Measurements from ENCODE around the gene PIK3R1. TPM values are rescaled to one million over a fixed set of nuclear protein-coding genes. Genes with fewer than 3 reads are reported as not detected.

Gene PIK3R1
- total RNA-seq (10 to 100 TPM; 48.1 to 63.7 TPM), polyA plus RNA-seq (ENCODE audit: insufficient read depth, low read depth, low replicate concordance) (16.9 TPM)
- long read RNA-seq, donor 1, full-length matches to known transcripts, result 12 of 33 reads
- long read RNA-seq, donor 1, partial matches to known transcripts, result 21 of 33 reads
- long read RNA-seq, donor 1, other reads (novel, unspliced or antisense), result 0 of 33 reads
- long read RNA-seq, donor 2, full-length matches to known transcripts, result 4 of 4 reads
- long read RNA-seq, donor 2, partial matches to known transcripts, result 0 of 4 reads
- long read RNA-seq, donor 2, other reads (novel, unspliced or antisense), result 0 of 4 reads

- no peaks in the 10 kb centered on the region for H3K36me3 ChIP-seq (ENCODE audit: low read depth, missing control alignments)
- peak within 1 kb of the TSS; percentile 96 to 97 for H3K27ac ChIP-seq
- intact Hi-C loops (cut with DNase I; ENCODE audit: low total_unique reads), result no loop called here
- H3K27me3 ChIP-seq, result no peaks in the 10 kb centered on the region
- no peaks in the 10 kb centered on the region for H3K9me3 ChIP-seq
- DNase-seq, result peak; percentile 96
- H3K4me1 ChIP-seq, result peaks cover 20% of the 10 kb centered on the region
- WGBS, 2 donors, result 1 to 4% methylated on average over 8 to 52 of the region's 78 CpGs
- peak within 1 kb of the TSS; percentile 75 to 99 for H3K4me3 ChIP-seq
- TF ChIP-seq CTCF (IDR thresholded peaks at IDR 0.05), result peak; percentile 18 to 59 (median 58)
- TF ChIP-seq POLR2A (IDR thresholded peaks at IDR 0.05), result peak; percentile 88
Observed at GRCh38 chr5:68215208-68215897, at the start of gene PIK3R1. TSS of gene PIK3R1 (plus strand) at chr5:68215756. CDS start at chr5:68226676, 10,920 bp downstream.

GRCh38 chr5:68167195-68167651 is 48.3 kb upstream of the PIK3R1 start:
- Histone ChIP-seq H3K4me3 (no peak overlapping the region), H3K4me1 (no peaks in the 10 kb centered on the region), H3K27ac (no peak overlapping the region), H3K9me3 (no peaks in the 10 kb centered on the region), H3K36me3 (ENCODE audit: low read depth, missing control alignments) (no peaks in the 10 kb centered on the region), H3K27me3 (no peaks in the 10 kb centered on the region)
- TF ChIP-seq CTCF (IDR thresholded peaks at IDR 0.05), result no peak
- no peak for TF ChIP-seq POLR2A (IDR thresholded peaks at IDR 0.05)
- intact Hi-C loops (cut with DNase I; ENCODE audit: low total_unique reads), result no loop called here
- WGBS, 2 donors, result 91 to 95% methylated on average over 4 of the region's 4 CpGs
- DNase-seq, result no peak

- peak; percentile 54 for DNase-seq
- WGBS, 2 donors, result 55 to 64% methylated on average over 1 of the region's 1 CpG
- H3K4me3 ChIP-seq, result no peak overlapping the region
- H3K27ac ChIP-seq, result peak overlapping the region; percentile 51 to 76
- no peaks in the 10 kb centered on the region for H3K27me3 ChIP-seq
- H3K36me3 ChIP-seq (ENCODE audit: low read depth, missing control alignments), result no peaks in the 10 kb centered on the region
- intact Hi-C loops (cut with DNase I; ENCODE audit: low total_unique reads), result no loop called here
- no peak for TF ChIP-seq CTCF (IDR thresholded peaks at IDR 0.05)
- TF ChIP-seq POLR2A (IDR thresholded peaks at IDR 0.05), result no peak
- H3K4me1 ChIP-seq, result no peaks in the 10 kb centered on the region
- no peaks in the 10 kb centered on the region for H3K9me3 ChIP-seq
Observed at GRCh38 chr5:68169903-68170302, 45.7 kb upstream of the PIK3R1 start.

GRCh38 chr5:68170826-68171558 is 44.6 kb upstream of the PIK3R1 start:
- H3K27ac ChIP-seq, result peak overlapping the region; percentile 51 to 76
- 32 to 38% methylated on average over 10 of the region's 10 CpGs for WGBS, 2 donors
- no peak overlapping the region for H3K4me3 ChIP-seq
- no peaks in the 10 kb centered on the region for H3K36me3 ChIP-seq (ENCODE audit: low read depth, missing control alignments)
- intact Hi-C loops (cut with DNase I; ENCODE audit: low total_unique reads), result no loop called here
- DNase-seq, result peak; percentile 85
- TF ChIP-seq CTCF (IDR thresholded peaks at IDR 0.05) (no peak), POLR2A (IDR thresholded peaks at IDR 0.05) (no peak)
- no peaks in the 10 kb centered on the region for H3K27me3 ChIP-seq
- no peaks in the 10 kb centered on the region for H3K9me3 ChIP-seq
- no peaks in the 10 kb centered on the region for H3K4me1 ChIP-seq
